GM18861 (cell line): ENCODE measurements around the gene QRSL1.
"Not testable (repeated sequence)": the region's sequence is repeated elsewhere in the genome, so short reads cannot be mapped to it uniquely, and the experiment has no call there.

Experiments used
- ATAC-seq: cut with Tn5 transposase; IDR thresholded peaks from one replicate; pipeline ENCODE4 v1.9.1; 2021; ENCODE audit not compliant: unreplicated experiment

Gene QRSL1

GRCh38 chr6:106674541-106675229 is 45.3 kb downstream of the QRSL1 start:
- ATAC-seq = no peak

DNA sequence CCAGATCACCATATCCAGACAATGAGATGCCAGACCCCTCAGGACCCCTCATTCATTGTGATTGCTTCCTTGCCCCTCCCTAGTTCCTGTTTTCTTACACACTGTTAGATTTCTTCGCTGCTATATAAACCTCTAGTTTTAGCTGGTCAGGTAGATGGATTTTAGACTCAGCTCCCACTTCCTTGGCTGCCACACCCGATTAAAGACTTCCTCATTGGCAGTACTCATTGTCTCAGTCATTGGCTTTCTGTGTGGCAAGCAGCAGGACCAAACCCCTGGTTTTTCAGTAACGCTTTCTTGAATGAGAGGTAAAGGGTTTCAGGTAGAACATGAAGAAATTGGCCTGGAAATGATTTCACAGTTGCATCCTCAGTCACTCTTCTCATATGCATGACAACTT is 47.9 kb downstream of the QRSL1 start:
- ATAC-seq = no peak

DNA sequence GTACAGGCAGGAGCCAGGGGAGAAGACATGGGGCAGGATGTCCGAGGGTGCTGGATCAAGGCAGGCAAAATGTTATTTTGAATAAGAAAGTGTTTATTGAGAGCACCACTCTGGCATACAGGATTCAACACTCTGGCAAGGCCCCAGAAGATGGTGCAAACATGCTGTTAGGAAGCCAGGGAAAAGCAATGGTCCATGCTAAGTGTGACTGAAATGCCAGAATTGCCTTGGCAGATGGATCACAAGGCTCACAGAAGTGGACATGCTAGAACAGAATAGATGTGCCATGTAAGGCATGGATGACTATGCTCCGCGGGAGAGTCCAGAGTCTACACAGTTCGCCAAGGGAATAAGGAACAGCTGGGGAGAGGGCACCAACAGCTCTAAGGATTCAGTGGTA is 54.6 kb downstream of the QRSL1 start:
- no peak for ATAC-seq

- ATAC-seq = no peak
Observed at GRCh38 chr6:106685833-106686232, 56.5 kb downstream of the QRSL1 start.

DNA sequence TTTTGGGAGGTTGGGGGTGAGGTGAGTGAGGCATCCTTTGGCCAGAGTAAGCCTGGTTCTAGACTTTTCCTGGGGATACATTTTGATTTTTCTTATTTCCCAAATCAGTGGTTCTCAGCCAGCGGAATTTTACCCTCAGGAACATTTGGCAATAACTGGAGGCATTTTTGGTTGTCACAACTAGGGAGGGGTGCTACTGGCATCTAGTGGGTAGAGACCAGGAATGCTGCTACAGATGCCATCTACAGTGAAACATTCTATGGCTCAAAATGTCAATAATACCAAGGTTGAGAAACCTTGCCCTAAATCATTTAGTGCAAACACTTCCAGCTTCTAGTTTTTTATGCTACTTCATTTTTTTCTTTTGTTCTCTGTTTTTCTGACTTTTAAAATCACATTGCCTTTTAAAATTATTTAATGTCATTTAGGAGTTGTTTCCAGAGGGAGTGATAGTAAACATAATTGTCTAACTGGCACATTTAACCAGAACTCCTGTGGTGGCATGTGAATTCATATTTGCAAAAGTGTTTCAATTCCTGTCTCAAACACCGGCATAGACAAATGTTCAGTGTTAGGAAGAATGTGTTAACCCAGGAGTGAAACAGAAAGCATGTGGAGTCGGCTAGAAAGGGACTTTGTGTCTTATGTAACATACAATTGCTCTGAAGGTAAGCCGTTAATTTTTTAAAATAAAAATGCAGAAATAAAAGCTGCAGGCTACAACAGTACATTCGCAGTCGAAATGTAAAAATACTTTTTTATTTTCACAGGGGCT is 59.0 kb downstream of the QRSL1 start:
- no peak for ATAC-seq

DNA sequence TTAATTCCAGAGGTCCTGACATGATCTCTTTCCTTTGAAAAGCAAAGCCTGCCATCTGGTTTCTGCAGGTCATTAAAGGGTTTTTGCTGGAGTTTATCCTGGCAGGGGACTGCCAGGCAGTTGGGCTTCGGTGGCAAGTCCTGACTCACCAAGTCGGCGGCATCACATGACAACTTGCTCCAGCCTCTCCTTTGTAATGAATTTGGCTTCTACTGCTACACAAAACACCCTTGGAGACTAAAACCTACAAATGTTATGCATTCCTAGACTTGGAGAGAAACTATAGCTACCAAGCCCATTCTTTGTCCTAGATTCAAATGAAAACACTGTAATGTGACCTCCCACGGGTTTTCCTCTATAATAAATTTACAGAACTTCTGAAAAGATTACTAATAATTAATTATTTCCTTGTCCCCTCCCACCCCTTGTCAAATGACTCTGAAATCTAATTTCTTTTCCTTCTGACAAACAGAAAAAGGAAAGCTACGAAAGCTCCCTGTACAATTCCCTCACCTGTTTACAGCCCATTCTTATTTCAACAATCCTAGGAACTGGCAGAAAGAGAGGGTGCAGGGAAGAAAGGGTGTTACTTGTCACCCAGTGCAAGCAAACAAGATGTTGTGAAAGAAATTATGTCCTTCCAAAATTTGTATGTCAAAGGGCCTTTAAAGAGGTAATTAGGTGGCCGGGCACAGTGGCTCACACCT is 62.9 kb downstream of the QRSL1 start:
- ATAC-seq = no peak

- no peak for ATAC-seq
Observed at GRCh38 chr6:106692819-106693208, 63.4 kb downstream of the QRSL1 start.

- no peak for ATAC-seq
Observed at GRCh38 chr6:106693418-106693817, 64.0 kb downstream of the QRSL1 start.

- ATAC-seq = no peak
Observed at GRCh38 chr6:106694343-106694742, 65.0 kb downstream of the QRSL1 start.

DNA sequence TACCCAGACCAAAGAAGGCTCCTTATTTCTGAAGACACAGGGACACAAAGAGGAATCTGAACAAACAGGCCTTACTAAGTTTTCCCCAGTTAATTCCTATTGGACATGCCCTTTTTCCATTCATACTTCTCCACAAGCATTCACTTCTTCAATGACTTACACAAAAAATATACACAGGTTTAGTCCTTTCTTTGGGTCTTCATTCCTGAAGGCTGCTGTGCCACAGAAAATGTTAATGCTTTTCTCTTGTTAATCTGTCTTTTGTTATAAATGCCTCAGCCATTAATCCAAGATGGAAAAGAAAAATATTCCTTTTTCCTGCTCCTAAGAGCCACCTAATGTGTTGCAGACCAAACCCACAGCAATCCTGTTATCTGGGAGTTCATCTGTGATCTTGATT is 71.2 kb downstream of the QRSL1 start:
- no peak for ATAC-seq

- not testable (repeated sequence) for ATAC-seq
Observed at GRCh38 chr6:106701201-106701600, 71.8 kb downstream of the QRSL1 start.

GRCh38 chr6:106702046-106702445 is 72.7 kb downstream of the QRSL1 start:
- peak; percentile 25 for ATAC-seq

- peak; percentile 98 for ATAC-seq
Observed at GRCh38 chr6:106702451-106703110, 73.2 kb downstream of the QRSL1 start.

- no peak for ATAC-seq
Observed at GRCh38 chr6:106704327-106704726, 74.9 kb downstream of the QRSL1 start.

- no peak for ATAC-seq
Observed at GRCh38 chr6:106705156-106705555, 75.8 kb downstream of the QRSL1 start.

DNA sequence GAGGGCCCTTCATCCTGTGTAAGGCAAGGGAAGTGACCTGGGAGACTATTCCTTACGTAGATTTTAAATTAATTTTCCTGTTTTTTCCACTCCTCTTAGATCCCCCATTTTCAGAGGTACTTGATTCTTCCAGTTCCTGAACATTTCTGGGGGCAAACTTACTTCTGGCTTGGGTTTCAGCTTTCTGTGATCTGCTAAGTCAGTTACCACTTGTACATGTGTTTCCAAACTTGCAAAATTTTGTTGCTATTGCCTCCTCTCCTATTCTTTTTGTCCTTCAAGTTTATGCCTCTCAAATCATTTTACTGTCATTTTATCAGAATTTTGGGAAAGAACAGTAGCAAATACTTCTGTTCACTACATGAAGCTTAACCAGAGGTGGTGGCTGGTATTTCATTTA is 81.2 kb downstream of the QRSL1 start:
- ATAC-seq = no peak

GRCh38 chr6:106714281-106714680 is 84.9 kb downstream of the QRSL1 start:
- ATAC-seq = no peak

- ATAC-seq = no peak
Observed at GRCh38 chr6:106715922-106716321, 86.5 kb downstream of the QRSL1 start.

- ATAC-seq = no peak
Observed at GRCh38 chr6:106716966-106717365, 87.6 kb downstream of the QRSL1 start.
